K562 (cell line): Measurements from ENCODE around the gene CUL1. TPM values are rescaled to one million over a fixed set of nuclear protein-coding genes. Genes with fewer than 3 reads are reported as not detected.

ENCODE experiments used
- BRF1 ChIP-seq: IDR thresholded peaks from 3 replicates; pipeline ENCODE4 v1.6.1; 2011; ENCODE audit warnings: borderline replicate concordance, mild to moderate bottlenecking; ENCODE audit not compliant: insufficient read length; ENCODE audit errors: extremely low read depth
- HMG20A ChIP-seq: fragments of 450-650 bp; formaldehyde crosslinking; conservative IDR thresholded peaks from 2 replicates; pipeline ENCODE4 v1.4.0; 2020; ENCODE audit warnings: mild to moderate bottlenecking, mixed read lengths
- IRF2 ChIP-seq: sonication (generic); formaldehyde crosslinking; IDR thresholded peaks from 2 replicates; pipeline ENCODE4 v1.8.1; 2022; ENCODE audit warnings: mild to moderate bottlenecking, missing genetic modification reagents
- KLF16 ChIP-seq: IDR thresholded peaks from 2 replicates; pipeline ENCODE4 v1.6.1; 2016; ENCODE audit warnings: antibody characterized with exemption
- MTA2 ChIP-seq: fragments of 450-650 bp; IDR thresholded peaks from 2 replicates; pipeline ENCODE4 v1.6.1; 2016; ENCODE audit warnings: low read depth
- NBN ChIP-seq: fragments of 450-650 bp; IDR thresholded peaks from 2 replicates; pipeline ENCODE4 v1.6.1; 2016; ENCODE audit warnings: low read depth, mild to moderate bottlenecking
- NRF1 ChIP-seq, 2 experiments: fragments of 450-650 bp; IDR thresholded peaks in 1 of 2; conservative IDR thresholded peaks in 1 of 2; 2 replicates each; pipeline ENCODE4 v1.6.1; 2014; ENCODE audit warnings: mild to moderate bottlenecking in 2 of 2
- RHOXF2B ChIP-seq: fragments of 250-450 bp; sonication (Bioruptor Pico); conservative IDR thresholded peaks from 2 replicates; pipeline ENCODE4 v1.5.1; 2021
- SMARCA5 ChIP-seq: fragments of 450-650 bp; IDR thresholded peaks from 2 replicates; pipeline ENCODE4 v1.6.1; 2016
- SMARCE1 ChIP-seq: fragments of 450-650 bp; IDR thresholded peaks from 2 replicates; pipeline ENCODE4 v1.7.1; 2016; ENCODE audit warnings: mild to moderate bottlenecking
- XRCC4 ChIP-seq: IDR thresholded peaks from one replicate; pipeline ENCODE4 v1.6.1; 2011; ENCODE audit not compliant: insufficient read depth, insufficient read length; ENCODE audit errors: extremely low read depth
- ZNF140 ChIP-seq: fragments of 250-450 bp; sonication (Bioruptor Pico); IDR thresholded peaks from 2 replicates; pipeline ENCODE4 v1.8.0; 2021; ENCODE audit warnings: moderate library complexity, mild to moderate bottlenecking, inconsistent platforms
- ZNF324 ChIP-seq: fragments of 250-450 bp; sonication (Bioruptor Pico); IDR thresholded peaks from 2 replicates; pipeline ENCODE4 v1.4.0; 2020; ENCODE audit warnings: mild to moderate bottlenecking
- ZNF584 ChIP-seq: fragments of 200-800 bp; sonication (Bioruptor generic); IDR thresholded peaks from 2 replicates; pipeline ENCODE4 v1.6.1; 2016; ENCODE audit warnings: low read depth, mild to moderate bottlenecking, missing genetic modification characterization, missing compliant biosample characterization
- ZNF830 ChIP-seq: fragments of 250-450 bp; sonication (Bioruptor Pico); IDR thresholded peaks from 2 replicates; pipeline ENCODE4 v1.5.0; 2021; ENCODE audit warnings: mild to moderate bottlenecking
- polyA plus RNA-seq, 8 experiments: library from polyadenylated mRNA; depleted of rRNA in 4 of 8; stranded (reverse) in 5 of 8; unstranded in 3 of 8; fragments of >200 nt; fragmentation: Nextera tagmentation in 2 of 8; fragmentation: Illumina TruSeq in 1 of 8; extraction: Ambion mirVana in 2 of 8; extraction: Trizol in 1 of 8; gene quantifications; 2 replicates each; pipeline versions ENCODE4 v1.2.1 to v1.2.3, GENCODE V29; 2011 to 2014; ENCODE audit warnings: inconsistent platforms in 1 of 8, missing spikeins in 1 of 8
- total RNA-seq, 7 experiments: library from RNA; depleted of rRNA in 6 of 7; stranded (reverse); fragments of >200 nt in 6 of 7; fragmentation: Illumina TruSeq in 2 of 7; extraction: Trizol in 2 of 7; gene quantifications; 2 replicates each; pipeline versions ENCODE4 v1.2.1 to v1.2.3, GENCODE V29; 2011 to 2021; ENCODE audit warnings: low replicate concordance in 1 of 7
- TF ChIP-seq, protein P1 (sequence below): fragments of 450-650 bp; IDR thresholded peaks from 2 replicates; pipeline ENCODE4 v1.6.1; 2016; ENCODE audit warnings: low read depth
- TF ChIP-seq, protein P2 (sequence below): sonication (generic); formaldehyde crosslinking; IDR thresholded peaks from 2 replicates; pipeline ENCODE4 v1.8.0; 2022; ENCODE audit warnings: missing genetic modification reagents, mild to moderate bottlenecking, borderline replicate concordance
- TF ChIP-seq, protein P3 (sequence below): conservative IDR thresholded peaks from 2 replicates; pipeline ENCODE4 v1.6.1; 2011; ENCODE audit warnings: low read depth, mild to moderate bottlenecking, low read length; ENCODE audit not compliant: control insufficient read depth

The CUL1 gene
- total and polyA plus RNA-seq, 9 of the 15 experiments (the other 6 are each of a cell fraction or from before 2014, with no cell fraction given) = 31.5 to 107 (median 96.5) TPM

DNA sequence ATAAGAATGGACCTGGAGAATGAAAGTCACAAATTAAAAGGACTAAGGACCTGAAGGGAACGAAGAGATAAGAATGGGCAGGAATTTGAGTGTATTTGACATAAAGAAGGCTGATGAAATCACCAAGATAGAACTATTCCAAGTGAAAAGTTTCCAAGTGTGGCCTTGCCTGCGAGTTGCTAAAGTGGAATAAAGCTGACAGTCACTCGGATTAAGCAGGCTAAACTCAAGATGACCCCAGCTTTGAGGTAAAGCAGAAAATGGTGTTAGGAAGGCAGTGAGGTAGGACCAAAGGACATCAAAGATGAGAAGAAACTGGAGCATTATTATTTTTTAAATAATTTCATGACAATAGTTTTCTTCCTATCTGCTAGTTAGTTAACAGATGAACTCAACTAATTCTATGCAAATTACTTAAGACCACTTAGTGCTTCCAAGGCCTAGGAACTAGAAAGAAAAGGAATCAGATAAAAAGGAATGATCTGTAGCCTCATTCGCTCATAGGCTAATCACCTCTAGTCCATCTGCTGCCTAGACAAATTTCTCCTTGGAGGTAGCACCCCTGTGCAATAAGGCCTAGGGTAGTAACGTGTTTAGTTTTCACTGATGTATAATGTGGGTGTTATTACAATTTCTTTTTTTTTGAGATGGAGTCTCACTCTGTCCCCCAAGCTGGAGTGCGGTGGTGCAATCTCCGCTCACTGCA, 150.8 kb downstream of the CUL1 start (continued):
- TF ChIP-seq, protein P1, sequence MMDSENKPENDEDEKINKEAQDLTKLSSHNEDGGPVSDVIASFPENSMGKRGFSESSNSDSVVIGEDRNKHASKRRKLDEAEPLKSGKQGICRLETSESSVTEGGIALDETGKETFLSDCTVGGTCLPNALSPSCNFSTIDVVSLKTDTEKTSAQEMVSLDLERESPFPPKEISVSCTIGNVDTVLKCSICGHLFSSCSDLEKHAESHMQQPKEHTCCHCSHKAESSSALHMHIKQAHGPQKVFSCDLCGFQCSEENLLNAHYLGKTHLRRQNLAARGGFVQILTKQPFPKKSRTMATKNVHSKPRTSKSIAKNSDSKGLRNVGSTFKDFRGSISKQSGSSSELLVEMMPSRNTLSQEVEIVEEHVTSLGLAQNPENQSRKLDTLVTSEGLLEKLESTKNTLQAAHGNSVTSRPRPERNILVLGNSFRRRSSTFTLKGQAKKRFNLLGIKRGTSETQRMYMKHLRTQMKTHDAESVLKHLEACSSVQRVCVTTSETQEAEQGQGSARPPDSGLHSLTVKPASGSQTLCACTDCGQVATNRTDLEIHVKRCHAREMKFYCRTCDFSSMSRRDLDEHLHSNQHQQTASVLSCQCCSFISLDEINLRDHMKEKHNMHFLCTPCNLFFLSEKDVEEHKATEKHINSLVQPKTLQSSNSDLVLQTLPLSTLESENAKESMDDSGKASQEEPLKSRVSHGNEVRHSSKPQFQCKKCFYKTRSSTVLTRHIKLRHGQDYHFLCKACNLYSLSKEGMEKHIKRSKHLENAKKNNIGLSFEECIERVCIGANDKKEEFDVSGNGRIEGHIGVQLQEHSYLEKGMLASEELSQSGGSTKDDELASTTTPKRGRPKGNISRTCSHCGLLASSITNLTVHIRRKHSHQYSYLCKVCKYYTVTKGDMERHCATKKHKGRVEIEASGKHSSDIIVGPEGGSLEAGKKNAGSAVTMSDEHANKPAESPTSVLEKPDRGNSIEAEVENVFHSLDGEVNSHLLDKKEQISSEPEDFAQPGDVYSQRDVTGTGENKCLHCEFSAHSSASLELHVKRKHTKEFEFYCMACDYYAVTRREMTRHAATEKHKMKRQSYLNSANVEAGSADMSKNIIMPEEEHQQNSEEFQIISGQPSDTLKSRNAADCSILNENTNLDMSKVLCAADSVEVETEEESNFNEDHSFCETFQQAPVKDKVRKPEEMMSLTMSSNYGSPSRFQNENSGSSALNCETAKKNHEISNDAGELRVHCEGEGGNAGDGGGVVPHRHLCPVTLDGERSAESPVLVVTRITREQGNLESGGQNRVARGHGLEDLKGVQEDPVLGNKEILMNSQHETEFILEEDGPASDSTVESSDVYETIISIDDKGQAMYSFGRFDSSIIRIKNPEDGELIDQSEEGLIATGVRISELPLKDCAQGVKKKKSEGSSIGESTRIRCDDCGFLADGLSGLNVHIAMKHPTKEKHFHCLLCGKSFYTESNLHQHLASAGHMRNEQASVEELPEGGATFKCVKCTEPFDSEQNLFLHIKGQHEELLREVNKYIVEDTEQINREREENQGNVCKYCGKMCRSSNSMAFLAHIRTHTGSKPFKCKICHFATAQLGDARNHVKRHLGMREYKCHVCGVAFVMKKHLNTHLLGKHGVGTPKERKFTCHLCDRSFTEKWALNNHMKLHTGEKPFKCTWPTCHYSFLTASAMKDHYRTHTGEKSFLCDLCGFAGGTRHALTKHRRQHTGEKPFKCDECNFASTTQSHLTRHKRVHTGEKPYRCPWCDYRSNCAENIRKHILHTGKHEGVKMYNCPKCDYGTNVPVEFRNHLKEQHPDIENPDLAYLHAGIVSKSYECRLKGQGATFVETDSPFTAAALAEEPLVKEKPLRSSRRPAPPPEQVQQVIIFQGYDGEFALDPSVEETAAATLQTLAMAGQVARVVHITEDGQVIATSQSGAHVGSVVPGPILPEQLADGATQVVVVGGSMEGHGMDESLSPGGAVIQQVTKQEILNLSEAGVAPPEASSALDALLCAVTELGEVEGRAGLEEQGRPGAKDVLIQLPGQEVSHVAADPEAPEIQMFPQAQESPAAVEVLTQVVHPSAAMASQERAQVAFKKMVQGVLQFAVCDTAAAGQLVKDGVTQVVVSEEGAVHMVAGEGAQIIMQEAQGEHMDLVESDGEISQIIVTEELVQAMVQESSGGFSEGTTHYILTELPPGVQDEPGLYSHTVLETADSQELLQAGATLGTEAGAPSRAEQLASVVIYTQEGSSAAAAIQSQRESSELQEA = no peak
- TF ChIP-seq XRCC4 = no peak
- TF ChIP-seq RHOXF2B = no peak
- TF ChIP-seq SMARCE1 = 0 out of 2 replicates have a peak, but pooled peaks have one; percentile 13
- TF ChIP-seq ZNF584 (CRISPR knock-in tag) = no peak
- no peak for TF ChIP-seq HMG20A
- TF ChIP-seq ZNF830 (CRISPR knock-in tag) = no peak
- TF ChIP-seq SMARCA5 = no peak; the same call in 1 of the 2 replicates
- no peak for TF ChIP-seq MTA2
- TF ChIP-seq NRF1 (conservative IDR thresholded peaks at IDR 0.05 in 1 of 2, IDR thresholded peaks at IDR 0.05 in 1 of 2) = no peak
- no peak for TF ChIP-seq BRF1
- TF ChIP-seq, protein P2, sequence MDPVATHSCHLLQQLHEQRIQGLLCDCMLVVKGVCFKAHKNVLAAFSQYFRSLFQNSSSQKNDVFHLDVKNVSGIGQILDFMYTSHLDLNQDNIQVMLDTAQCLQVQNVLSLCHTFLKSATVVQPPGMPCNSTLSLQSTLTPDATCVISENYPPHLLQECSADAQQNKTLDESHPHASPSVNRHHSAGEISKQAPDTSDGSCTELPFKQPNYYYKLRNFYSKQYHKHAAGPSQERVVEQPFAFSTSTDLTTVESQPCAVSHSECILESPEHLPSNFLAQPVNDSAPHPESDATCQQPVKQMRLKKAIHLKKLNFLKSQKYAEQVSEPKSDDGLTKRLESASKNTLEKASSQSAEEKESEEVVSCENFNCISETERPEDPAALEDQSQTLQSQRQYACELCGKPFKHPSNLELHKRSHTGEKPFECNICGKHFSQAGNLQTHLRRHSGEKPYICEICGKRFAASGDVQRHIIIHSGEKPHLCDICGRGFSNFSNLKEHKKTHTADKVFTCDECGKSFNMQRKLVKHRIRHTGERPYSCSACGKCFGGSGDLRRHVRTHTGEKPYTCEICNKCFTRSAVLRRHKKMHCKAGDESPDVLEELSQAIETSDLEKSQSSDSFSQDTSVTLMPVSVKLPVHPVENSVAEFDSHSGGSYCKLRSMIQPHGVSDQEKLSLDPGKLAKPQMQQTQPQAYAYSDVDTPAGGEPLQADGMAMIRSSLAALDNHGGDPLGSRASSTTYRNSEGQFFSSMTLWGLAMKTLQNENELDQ = no peak
- TF ChIP-seq, protein P3, sequence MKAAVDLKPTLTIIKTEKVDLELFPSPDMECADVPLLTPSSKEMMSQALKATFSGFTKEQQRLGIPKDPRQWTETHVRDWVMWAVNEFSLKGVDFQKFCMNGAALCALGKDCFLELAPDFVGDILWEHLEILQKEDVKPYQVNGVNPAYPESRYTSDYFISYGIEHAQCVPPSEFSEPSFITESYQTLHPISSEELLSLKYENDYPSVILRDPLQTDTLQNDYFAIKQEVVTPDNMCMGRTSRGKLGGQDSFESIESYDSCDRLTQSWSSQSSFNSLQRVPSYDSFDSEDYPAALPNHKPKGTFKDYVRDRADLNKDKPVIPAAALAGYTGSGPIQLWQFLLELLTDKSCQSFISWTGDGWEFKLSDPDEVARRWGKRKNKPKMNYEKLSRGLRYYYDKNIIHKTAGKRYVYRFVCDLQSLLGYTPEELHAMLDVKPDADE = no peak
- TF ChIP-seq NBN = no peak; the same call in 1 of the 2 replicates
- no peak for TF ChIP-seq ZNF140 (CRISPR knock-in tag)
- no peak for TF ChIP-seq IRF2 (CRISPR knock-in tag)
- no peak for TF ChIP-seq KLF16
- TF ChIP-seq ZNF324 (CRISPR knock-in tag) = no peak
